ENCODE data around the gene ZNF765.

- TF ChIP-seq CTCF (IDR thresholded peaks at IDR 0.05; ENCODE audit: poor library complexity): peak; percentile 18
- TF ChIP-seq EZH2 (IDR thresholded peaks at IDR 0.05; ENCODE audit: borderline replicate concordance): no peak
- TF ChIP-seq EZH2phosphoT487 (IDR thresholded peaks at IDR 0.05; ENCODE audit: low read depth, severe bottlenecking, unreplicated experiment): no peak
These were observed 72.0 kb downstream of the ZNF765 start for GRCh38 chr19:53466726-53467484.
